BLaER1 (cell line): Measurements from ENCODE around the gene SRCIN1.
"Not testable (repeated sequence)": the region's sequence is repeated elsewhere in the genome, so short reads cannot be mapped to it uniquely, and the experiment has no call there.

Experiments used
- H3K27ac ChIP-seq: shearing (Covaris generic); formaldehyde crosslinking; 2 replicates; pipeline ENCODE4 v1.8.1; 2022
- H3K27me3 ChIP-seq: shearing (Covaris generic); formaldehyde crosslinking; 2 replicates; pipeline ENCODE4 v1.8.1; 2022
- H3K36me3 ChIP-seq: shearing (Covaris generic); formaldehyde crosslinking; 2 replicates; pipeline ENCODE4 v1.8.1; 2022
- H3K4me1 ChIP-seq: shearing (Covaris generic); formaldehyde crosslinking; 2 replicates; pipeline ENCODE4 v1.8.1; 2022
- H3K4me2 ChIP-seq: shearing (Covaris generic); formaldehyde crosslinking; 2 replicates; pipeline ENCODE4 v1.8.1; 2022
- H3K4me3 ChIP-seq: shearing (Covaris generic); formaldehyde crosslinking; 2 replicates; pipeline ENCODE4 v1.8.1; 2022
- H3K9ac ChIP-seq: shearing (Covaris generic); formaldehyde crosslinking; 2 replicates; pipeline ENCODE4 v1.8.1; 2022
- H3K9me3 ChIP-seq: shearing (Covaris generic); formaldehyde crosslinking; 2 replicates; pipeline ENCODE4 v1.8.1; 2022
- H4K20me1 ChIP-seq: shearing (Covaris generic); formaldehyde crosslinking; 2 replicates; pipeline ENCODE4 v1.8.1; 2022
- Cebpa-rat ChIP-seq: shearing (Covaris generic); IDR thresholded peaks from 2 replicates; pipeline ENCODE4 v1.8.1; 2022

SRCIN1 gene

GRCh38 chr17:38605841-38606645, at the start of gene SRCIN1:
Gene SRCIN1, minus strand, starts transcription at chr17:38605952. Its CDS starts 247 bp downstream, at chr17:38605705.
- Histone ChIP-seq H3K4me1 (peaks cover 39% of the 10 kb centered on the region), H3K9ac (peak within 1 kb of the TSS; percentile 69; the same call in 1 of the 2 replicates), H3K4me3 (peak within 1 kb of the TSS; percentile 70), H3K4me2 (peak within 1 kb of the TSS; percentile 87), H4K20me1 (peaks cover 16% of the 10 kb centered on the region), H3K36me3 (no peaks in the 10 kb centered on the region), H3K9me3 (no peaks in the 10 kb centered on the region), H3K27ac (peak within 1 kb of the TSS; percentile 46; the same call in 1 of the 2 replicates), H3K27me3 (peaks cover 60% of the 10 kb centered on the region)
- no peak for TF ChIP-seq Cebpa-rat

- H3K27me3 ChIP-seq, result no peaks in the 10 kb centered on the region
- no peaks in the 10 kb centered on the region for H3K36me3 ChIP-seq
- no peaks in the 10 kb centered on the region for H3K9me3 ChIP-seq
- no peaks in the 10 kb centered on the region for H4K20me1 ChIP-seq
- peak overlapping the region; percentile 41; the same call in 1 of the 2 replicates for H3K4me3 ChIP-seq
- no peak for TF ChIP-seq Cebpa-rat
- H3K27ac ChIP-seq, result no peak overlapping the region
- H3K4me1 ChIP-seq, result peaks cover 75% of the 10 kb centered on the region
- peak overlapping the region; percentile 26 for H3K9ac ChIP-seq
- peak overlapping the region; percentile 90 for H3K4me2 ChIP-seq
Measured at GRCh38 chr17:38654411-38655398, 49.0 kb upstream of the SRCIN1 start.

- Histone ChIP-seq H3K4me3 (no peak overlapping the region), H3K27ac (no peak overlapping the region), H3K9me3 (no peaks in the 10 kb centered on the region), H4K20me1 (no peaks in the 10 kb centered on the region), H3K36me3 (no peaks in the 10 kb centered on the region), H3K4me1 (peaks cover 69% of the 10 kb centered on the region), H3K4me2 (peak overlapping the region; percentile 90), H3K9ac (no peak overlapping the region; the same call in 1 of the 2 replicates), H3K27me3 (no peaks in the 10 kb centered on the region)
- no peak for TF ChIP-seq Cebpa-rat
Measured at GRCh38 chr17:38653679-38654078, 47.9 kb upstream of the SRCIN1 start.

GRCh38 chr17:38653230-38653629, 47.5 kb upstream of the SRCIN1 start:
- no peak overlapping the region for H3K9ac ChIP-seq
- peak overlapping the region; percentile 90 for H3K4me2 ChIP-seq
- TF ChIP-seq Cebpa-rat, result no peak
- H3K4me3 ChIP-seq, result no peak overlapping the region
- H3K36me3 ChIP-seq, result no peaks in the 10 kb centered on the region
- H4K20me1 ChIP-seq, result no peaks in the 10 kb centered on the region
- no peak overlapping the region for H3K27ac ChIP-seq
- H3K9me3 ChIP-seq, result no peaks in the 10 kb centered on the region
- peaks cover 64% of the 10 kb centered on the region for H3K4me1 ChIP-seq
- H3K27me3 ChIP-seq, result no peaks in the 10 kb centered on the region

GRCh38 chr17:38650653-38651173, 45.0 kb upstream of the SRCIN1 start:
- not testable (repeated sequence) for H3K4me3 ChIP-seq, H3K27me3 ChIP-seq, H3K36me3 ChIP-seq, H3K27ac ChIP-seq, H3K9ac ChIP-seq, H4K20me1 ChIP-seq, H3K9me3 ChIP-seq
- Histone ChIP-seq H3K4me1 (peaks cover 49% of the 10 kb centered on the region), H3K4me2 (peak overlapping the region; percentile 48; the same call in 1 of the 2 replicates)

DNA sequence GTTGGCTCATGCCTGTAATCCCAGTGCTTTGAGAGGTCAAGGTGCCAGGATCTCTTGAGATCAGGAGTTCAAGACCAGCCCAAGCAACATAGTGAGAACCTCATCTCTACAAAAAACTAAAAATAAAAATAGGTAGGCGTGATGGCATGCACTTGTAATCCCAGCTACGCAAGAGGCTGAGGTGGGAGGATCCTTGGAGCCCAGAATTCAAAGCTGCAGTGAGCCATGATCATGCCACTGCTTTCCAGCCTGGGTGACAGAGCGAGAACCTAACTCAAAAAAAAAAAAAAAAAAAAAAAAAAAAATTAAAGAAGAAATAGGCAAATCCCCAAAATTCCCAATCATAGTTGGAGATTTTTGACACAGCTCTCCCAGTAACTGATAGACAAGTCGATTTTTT, 32.2 kb upstream of the SRCIN1 start:
- Histone ChIP-seq H3K36me3 (no peaks in the 10 kb centered on the region), H3K27ac (no peak overlapping the region), H3K4me1 (peaks cover 5% of the 10 kb centered on the region; the same call in 1 of the 2 replicates), H3K9ac (no peak overlapping the region), H3K4me2 (no peak overlapping the region), H3K9me3 (no peaks in the 10 kb centered on the region), H4K20me1 (no peaks in the 10 kb centered on the region), H3K4me3 (no peak overlapping the region), H3K27me3 (no peaks in the 10 kb centered on the region)
- TF ChIP-seq Cebpa-rat, result no peak

- no peaks in the 10 kb centered on the region for H3K27me3 ChIP-seq
- no peaks in the 10 kb centered on the region for H4K20me1 ChIP-seq
Measured at GRCh38 chr17:38636054-38636453, 30.3 kb upstream of the SRCIN1 start.

DNA sequence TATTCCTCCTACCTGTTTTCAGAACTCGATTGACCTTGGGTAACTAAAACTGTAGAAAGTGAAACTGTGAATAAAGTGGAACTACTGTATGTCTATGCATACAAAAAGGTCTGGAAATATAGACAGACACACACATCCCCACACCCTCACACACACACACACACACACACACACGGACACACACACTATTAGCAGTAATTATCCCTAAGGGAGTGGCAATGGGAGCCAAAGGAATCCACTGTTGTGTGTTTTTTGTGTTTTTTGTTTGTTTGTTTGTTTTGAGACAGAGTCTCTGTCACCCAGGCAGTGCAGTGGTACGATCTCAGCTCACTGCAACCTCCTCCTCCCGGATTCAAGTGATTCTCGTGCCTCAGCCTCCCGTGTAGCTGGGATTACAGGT, 26.6 kb upstream of the SRCIN1 start:
- H3K4me1 ChIP-seq, result peaks cover 5% of the 10 kb centered on the region; the same call in 1 of the 2 replicates
- no peaks in the 10 kb centered on the region for H3K36me3 ChIP-seq
- no peaks in the 10 kb centered on the region for H3K9me3 ChIP-seq
- no peak for TF ChIP-seq Cebpa-rat
- H3K4me2 ChIP-seq, result no peak overlapping the region
- no peak overlapping the region for H3K4me3 ChIP-seq
- H3K27ac ChIP-seq, result no peak overlapping the region
- H3K27me3 ChIP-seq, result no peaks in the 10 kb centered on the region
- H4K20me1 ChIP-seq, result no peaks in the 10 kb centered on the region
- H3K9ac ChIP-seq, result no peak overlapping the region

More at GRCh38 chr17:38636054-38636453, 30.3 kb upstream of the SRCIN1 start:
- Histone ChIP-seq H3K4me3 (no peak overlapping the region), H3K4me1 (peaks cover 5% of the 10 kb centered on the region; the same call in 1 of the 2 replicates), H3K36me3 (no peaks in the 10 kb centered on the region), H3K9ac (no peak overlapping the region), H3K27ac (no peak overlapping the region), H3K4me2 (no peak overlapping the region), H3K9me3 (no peaks in the 10 kb centered on the region)
- TF ChIP-seq Cebpa-rat, result no peak

DNA sequence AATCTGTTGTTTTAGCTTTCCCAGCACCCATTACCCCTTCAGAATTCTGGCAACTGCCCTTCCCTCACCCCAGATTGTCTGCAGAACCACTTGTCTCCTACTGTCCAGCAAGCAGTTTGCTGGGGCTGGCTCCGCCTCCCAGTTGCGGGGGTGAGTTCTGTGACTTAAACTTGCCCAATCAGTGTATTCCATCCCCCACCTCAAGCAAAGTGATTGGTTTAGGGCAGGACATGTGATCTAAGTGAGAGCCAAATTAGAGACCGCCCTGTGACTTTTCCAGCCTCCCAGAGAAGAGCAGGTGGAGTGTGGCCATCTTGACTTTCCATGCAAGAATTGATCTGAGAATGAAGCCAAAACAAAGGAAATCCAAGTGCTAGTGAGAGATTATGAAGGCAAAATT, 22.7 kb upstream of the SRCIN1 start:
- H3K4me2 ChIP-seq, result no peak overlapping the region
- peaks cover 8% of the 10 kb centered on the region; the same call in 1 of the 2 replicates for H3K9me3 ChIP-seq
- no peaks in the 10 kb centered on the region for H3K36me3 ChIP-seq
- peaks cover 10% of the 10 kb centered on the region for H3K4me1 ChIP-seq
- no peaks in the 10 kb centered on the region for H3K27me3 ChIP-seq
- no peak overlapping the region for H3K27ac ChIP-seq
- H4K20me1 ChIP-seq, result no peaks in the 10 kb centered on the region
- H3K4me3 ChIP-seq, result no peak overlapping the region
- no peak overlapping the region for H3K9ac ChIP-seq
- TF ChIP-seq Cebpa-rat, result no peak
